GM06990 (cell line): ENCODE results near the gene PAPPA.

Source experiments
- DNase-seq: peaks from one replicate; pipeline ENCODE4 v3.0.0-alpha.2; 2011; ENCODE audit not compliant: insufficient read length; ENCODE audit errors: extremely low read depth
- H3K27me3 ChIP-seq: replicated peaks from 2 replicates; pipeline ENCODE4 v1.6.0; 2011; ENCODE audit warnings: low read length; ENCODE audit not compliant: control insufficient read depth, insufficient read depth
- H3K36me3 ChIP-seq: 2 replicates; pipeline ENCODE4 v1.5.1; 2011; ENCODE audit warnings: low read length; ENCODE audit not compliant: control insufficient read depth, insufficient read depth
- H3K4me3 ChIP-seq: replicated peaks from 2 replicates; pipeline ENCODE4 v1.5.1; 2011; ENCODE audit warnings: low read depth, mild to moderate bottlenecking, control low read depth, low read length
- CTCF ChIP-seq: IDR thresholded peaks from 2 replicates; pipeline ENCODE4 v1.5.1; 2011; ENCODE audit warnings: low read length, control low read depth, mild to moderate bottlenecking, inconsistent platforms; ENCODE audit not compliant: insufficient read depth, poor library complexity, severe bottlenecking

The PAPPA gene

DNA sequence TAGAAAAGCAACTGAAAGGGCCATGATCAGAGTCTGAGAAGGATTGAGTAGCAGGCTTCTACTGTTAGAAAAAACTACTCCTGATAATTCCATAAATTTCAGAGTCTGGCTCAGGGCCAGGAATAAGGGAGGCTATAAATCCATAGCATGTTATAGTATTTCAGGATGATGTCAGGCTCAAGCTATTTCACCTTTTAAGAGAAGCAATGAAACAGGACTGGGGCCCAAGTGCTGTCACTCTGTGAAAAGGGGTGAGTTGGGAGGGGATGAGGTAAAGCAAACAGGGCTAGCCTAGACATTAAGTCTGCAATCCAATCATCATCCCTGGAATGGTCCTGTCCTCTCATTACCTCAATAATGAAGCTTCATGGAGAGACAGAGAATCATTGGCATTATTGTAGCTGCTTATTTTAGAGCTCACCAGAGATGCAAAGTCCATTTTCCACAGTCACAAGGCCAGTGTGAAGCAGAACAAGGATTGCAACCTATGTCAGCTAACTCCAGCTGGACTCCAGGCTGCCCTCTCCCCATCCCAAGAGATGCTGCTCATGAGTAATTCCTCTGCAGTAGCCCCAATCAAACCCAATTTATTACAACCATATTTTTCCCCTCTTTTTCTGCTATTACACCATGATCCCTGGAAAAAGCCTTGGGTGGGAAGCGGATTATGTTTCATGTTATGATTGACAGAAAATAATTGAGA, 56.0 kb downstream of the PAPPA start:
- no peak for TF ChIP-seq CTCF
- Histone ChIP-seq H3K4me3 (no peak overlapping the region), H3K27me3 (no peaks in the 10 kb centered on the region), H3K36me3 (no peaks in the 10 kb centered on the region)
- no peak for DNase-seq

GRCh38 chr9:116212986-116213692, 59.5 kb downstream of the PAPPA start:
- Histone ChIP-seq H3K27me3 (no peaks in the 10 kb centered on the region), H3K4me3 (no peak overlapping the region), H3K36me3 (no peaks in the 10 kb centered on the region)
- no peak for TF ChIP-seq CTCF
- DNase-seq: no peak

DNA sequence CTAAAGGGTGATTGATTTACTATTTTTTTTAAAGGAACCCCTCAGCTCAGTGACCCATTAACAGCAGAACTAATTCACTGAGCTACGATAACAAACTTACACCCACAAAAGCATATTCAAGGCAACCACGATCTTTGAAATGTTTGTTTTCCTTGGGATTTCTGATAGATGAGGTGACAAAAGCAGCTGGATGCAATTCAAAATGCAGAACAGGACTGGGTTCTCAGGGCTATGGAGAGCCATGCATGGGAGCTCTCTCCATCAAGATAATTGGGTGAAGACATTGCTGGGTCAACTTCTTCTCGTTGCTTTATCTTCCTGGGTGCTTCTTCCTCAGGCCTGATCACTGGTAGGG, 60.1 kb downstream of the PAPPA start:
- no peak for TF ChIP-seq CTCF

DNA sequence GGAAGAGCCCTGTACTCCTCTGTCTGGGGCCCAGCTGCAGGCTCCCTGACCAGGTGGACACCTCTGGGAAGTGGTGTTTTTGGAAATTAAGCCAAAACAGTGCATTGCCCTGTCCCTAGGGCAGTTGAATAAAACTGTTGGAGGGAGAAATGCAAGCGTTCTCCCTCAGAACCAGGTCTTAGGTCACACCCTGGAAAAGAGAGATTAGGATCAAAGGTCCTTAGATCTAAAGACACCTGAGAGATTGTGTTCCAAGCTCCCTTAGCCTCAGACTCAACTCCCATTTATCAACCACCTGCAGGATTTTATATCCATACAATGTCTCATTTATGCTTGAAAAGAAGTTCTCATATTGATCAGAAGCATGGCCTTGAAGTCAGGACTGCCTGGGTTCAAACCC, 64.8 kb downstream of the PAPPA start:
- DNase-seq: no peak
- Histone ChIP-seq H3K36me3 (no peaks in the 10 kb centered on the region), H3K4me3 (no peak overlapping the region), H3K27me3 (no peaks in the 10 kb centered on the region)
- TF ChIP-seq CTCF: no peak

More for the DNA sequence above, 60.1 kb downstream of the PAPPA start:
- no peaks in the 10 kb centered on the region for H3K27me3 ChIP-seq
- H3K4me3 ChIP-seq: no peak overlapping the region
- H3K36me3 ChIP-seq: no peaks in the 10 kb centered on the region
- no peak for DNase-seq

DNA sequence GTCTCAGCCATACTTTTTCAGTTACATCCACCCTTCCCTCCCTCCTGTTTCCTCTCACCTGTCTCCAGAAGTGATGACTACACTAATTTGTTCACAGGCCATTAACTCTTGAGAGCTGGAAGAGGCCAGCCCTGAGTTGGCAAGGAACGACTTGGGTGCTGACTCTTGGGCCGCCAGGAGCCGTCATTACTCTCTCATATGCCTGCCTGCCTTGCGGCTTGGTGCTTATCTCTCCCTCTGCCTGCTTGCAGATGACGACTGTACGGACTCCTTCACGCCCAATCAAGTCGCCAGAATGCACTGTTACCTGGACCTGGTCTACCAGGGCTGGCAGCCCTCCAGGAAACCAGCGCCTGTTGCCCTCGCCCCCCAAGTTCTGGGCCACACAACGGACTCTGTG, 66.1 kb downstream of the PAPPA start:
- Histone ChIP-seq H3K36me3 (no peaks in the 10 kb centered on the region), H3K4me3 (no peak overlapping the region), H3K27me3 (no peaks in the 10 kb centered on the region)
- DNase-seq: no peak
- TF ChIP-seq CTCF: no peak
